DMS153 treated with DMSO at 0.1 percent for 48 hours (cell line): ENCODE results near the gene GJB4.
A peak's percentile ranks its signal among the peaks of the same experiment; 100 is the strongest.

Experiments
- DNase-seq: peaks from one replicate; lab custom pipeline; 2025; ENCODE audit not compliant: unreplicated experiment; lab: John Stamatoyannopoulos, UW

Gene GJB4

GRCh38 chr1:34777519-34778321 lies 18.2 kb downstream of the GJB4 start:
- no peak for DNase-seq

- no peak for DNase-seq
Measured at GRCh38 chr1:34778381-34778780, 18.8 kb downstream of the GJB4 start.

- no peak for DNase-seq
Measured at GRCh38 chr1:34779005-34779404, 19.5 kb downstream of the GJB4 start.

GRCh38 chr1:34779526-34779925 lies 20.0 kb downstream of the GJB4 start:
- DNase-seq, result no peak

GRCh38 chr1:34779962-34780361 lies 20.4 kb downstream of the GJB4 start:
- no peak for DNase-seq

- DNase-seq, result no peak
Measured at GRCh38 chr1:34780528-34780927, 21.0 kb downstream of the GJB4 start.

- DNase-seq, result no peak
Measured at GRCh38 chr1:34781071-34781843, 21.7 kb downstream of the GJB4 start, which contains the start of gene GJB3. Gene GJB3, plus strand, starts transcription at chr1:34781214. Its CDS starts 3,549 bp downstream, at chr1:34784763.

GRCh38 chr1:34781844-34782391 lies 22.4 kb downstream of the GJB4 start:
- no peak for DNase-seq

- DNase-seq, result no peak
Measured at GRCh38 chr1:34784751-34785221, 25.2 kb downstream of the GJB4 start.

- no peak for DNase-seq
Measured at GRCh38 chr1:34785231-34785874, 25.8 kb downstream of the GJB4 start.

GRCh38 chr1:34785875-34786470 lies 26.4 kb downstream of the GJB4 start:
- DNase-seq, result no peak

- DNase-seq, result peak; percentile 70
Measured at GRCh38 chr1:34786521-34787325, 27.2 kb downstream of the GJB4 start.

- DNase-seq, result no peak
Measured at GRCh38 chr1:34787461-34788420, 28.2 kb downstream of the GJB4 start.

- DNase-seq, result no peak
Measured at GRCh38 chr1:34790985-34791384, 31.4 kb downstream of the GJB4 start.

GRCh38 chr1:34792424-34792823 lies 32.9 kb downstream of the GJB4 start:
- DNase-seq, result no peak

- DNase-seq, result no peak
Measured at GRCh38 chr1:34792868-34793727, 33.6 kb downstream of the GJB4 start, which contains the start of gene GJA4. Gene GJA4, plus strand, starts transcription at chr1:34792999. Its CDS starts 1,215 bp downstream, at chr1:34794214.

- DNase-seq, result no peak
Measured at GRCh38 chr1:34794001-34794789, 34.7 kb downstream of the GJB4 start.
